K562 (cell line): ENCODE data around the gene REM1. TPM values are rescaled to one million over a fixed set of nuclear protein-coding genes. Genes with fewer than 3 reads are reported as not detected.

Experiments used
- BHLHE40 ChIP-seq: IDR thresholded peaks from 2 replicates; pipeline ENCODE4 v1.6.1; 2011; ENCODE audit warnings: low read length, improper control_type of control experiment
- C11orf30 ChIP-seq: fragments of 450-650 bp; IDR thresholded peaks from 2 replicates; pipeline ENCODE4 v1.6.1; 2016; ENCODE audit warnings: low read depth, mild to moderate bottlenecking
- CHD2 ChIP-seq: IDR thresholded peaks from 2 replicates; pipeline ENCODE4 v1.6.1; 2011; ENCODE audit warnings: low read depth, low read length
- DPF2 ChIP-seq: fragments of 450-650 bp; IDR thresholded peaks from 2 replicates; pipeline ENCODE4 v1.6.1; 2016
- ETV5 ChIP-seq: sonication (generic); formaldehyde crosslinking; IDR thresholded peaks from 2 replicates; pipeline ENCODE4 v1.4.0; 2020; ENCODE audit warnings: low read depth, mild to moderate bottlenecking, missing genetic modification reagents
- NONO ChIP-seq, 2 experiments: fragments of 200-400 bp in 1 of 2; fragments of 450-650 bp in 1 of 2; formaldehyde crosslinking in 1 of 2; IDR thresholded peaks; 2 replicates each; pipeline ENCODE4 v1.6.1; 2017; ENCODE audit warnings: low read depth in 2 of 2, mild to moderate bottlenecking in 2 of 2, moderate library complexity in 2 of 2, low read length in 1 of 2
- NUFIP1 ChIP-seq: fragments of 450-650 bp; IDR thresholded peaks from 2 replicates; pipeline ENCODE4 v1.6.1; 2018; ENCODE audit not compliant: partially characterized antibody
- STAG1 ChIP-seq: sonication (generic); formaldehyde crosslinking; IDR thresholded peaks from 2 replicates; pipeline ENCODE4 v1.5.0; 2020; ENCODE audit warnings: missing genetic modification reagents, borderline replicate concordance
- U2AF2 ChIP-seq: fragments of 200-400 bp; formaldehyde crosslinking; optimal IDR thresholded peaks from 2 replicates; pipeline ENCODE3; 2017; ENCODE audit warnings: low read depth, mild to moderate bottlenecking, low read length
- ZC3H11A ChIP-seq: IDR thresholded peaks from 2 replicates; pipeline ENCODE4 v1.6.1; 2012; ENCODE audit warnings: low read depth, low read length, improper control_type of control experiment
- ZC3H8 ChIP-seq: fragments of 450-650 bp; IDR thresholded peaks from 2 replicates; pipeline ENCODE4 v1.6.1; 2017
- ZNF175 ChIP-seq: fragments of 200-800 bp; sonication (Bioruptor generic); IDR thresholded peaks from 2 replicates; pipeline ENCODE4 v1.6.1; 2016; ENCODE audit warnings: low read depth, mild to moderate bottlenecking, missing genetic modification characterization, missing compliant biosample characterization
- ZNF551 ChIP-seq: fragments of 250-450 bp; sonication (Bioruptor Pico); IDR thresholded peaks from 2 replicates; pipeline ENCODE4 v1.5.0; 2021; ENCODE audit warnings: mild to moderate bottlenecking, moderate library complexity
- ZNF57 ChIP-seq: fragments of 450-650 bp; formaldehyde crosslinking; IDR thresholded peaks from 2 replicates; pipeline ENCODE4 v1.4.0; 2020; ENCODE audit warnings: mild to moderate bottlenecking, moderate library complexity
- polyA plus RNA-seq, 8 experiments: library from polyadenylated mRNA; depleted of rRNA in 4 of 8; stranded (reverse) in 5 of 8; unstranded in 3 of 8; fragments of >200 nt; fragmentation: Nextera tagmentation in 2 of 8; fragmentation: Illumina TruSeq in 1 of 8; extraction: Ambion mirVana in 2 of 8; extraction: Trizol in 1 of 8; gene quantifications; 2 replicates each; pipeline versions ENCODE4 v1.2.1 to v1.2.3, GENCODE V29; 2011 to 2014; ENCODE audit warnings: inconsistent platforms in 1 of 8, missing spikeins in 1 of 8
- total RNA-seq, 7 experiments: library from RNA; depleted of rRNA in 6 of 7; stranded (reverse); fragments of >200 nt in 6 of 7; fragmentation: Illumina TruSeq in 2 of 7; extraction: Trizol in 2 of 7; gene quantifications; 2 replicates each; pipeline versions ENCODE4 v1.2.1 to v1.2.3, GENCODE V29; 2011 to 2021; ENCODE audit warnings: low replicate concordance in 1 of 7
- TF ChIP-seq, protein P1 (sequence below): fragments of 450-650 bp; IDR thresholded peaks from 2 replicates; pipeline ENCODE4 v1.6.1; 2016; ENCODE audit warnings: low read depth
- TF ChIP-seq, protein P2 (sequence below): sonication (generic); formaldehyde crosslinking; IDR thresholded peaks from 2 replicates; pipeline ENCODE4 v1.9.0; 2022; ENCODE audit warnings: mild to moderate bottlenecking, missing genetic modification reagents
- TF ChIP-seq, protein P3 (sequence below): fragments of 200-800 bp; sonication (Bioruptor generic); IDR thresholded peaks from 2 replicates; pipeline ENCODE4 v1.6.1; 2017; ENCODE audit warnings: missing genetic modification characterization, missing compliant biosample characterization

Gene REM1
- total and polyA plus RNA-seq, 9 of the 15 experiments (the other 6 are each of a cell fraction or from before 2014, with no cell fraction given), result not detected

DNA sequence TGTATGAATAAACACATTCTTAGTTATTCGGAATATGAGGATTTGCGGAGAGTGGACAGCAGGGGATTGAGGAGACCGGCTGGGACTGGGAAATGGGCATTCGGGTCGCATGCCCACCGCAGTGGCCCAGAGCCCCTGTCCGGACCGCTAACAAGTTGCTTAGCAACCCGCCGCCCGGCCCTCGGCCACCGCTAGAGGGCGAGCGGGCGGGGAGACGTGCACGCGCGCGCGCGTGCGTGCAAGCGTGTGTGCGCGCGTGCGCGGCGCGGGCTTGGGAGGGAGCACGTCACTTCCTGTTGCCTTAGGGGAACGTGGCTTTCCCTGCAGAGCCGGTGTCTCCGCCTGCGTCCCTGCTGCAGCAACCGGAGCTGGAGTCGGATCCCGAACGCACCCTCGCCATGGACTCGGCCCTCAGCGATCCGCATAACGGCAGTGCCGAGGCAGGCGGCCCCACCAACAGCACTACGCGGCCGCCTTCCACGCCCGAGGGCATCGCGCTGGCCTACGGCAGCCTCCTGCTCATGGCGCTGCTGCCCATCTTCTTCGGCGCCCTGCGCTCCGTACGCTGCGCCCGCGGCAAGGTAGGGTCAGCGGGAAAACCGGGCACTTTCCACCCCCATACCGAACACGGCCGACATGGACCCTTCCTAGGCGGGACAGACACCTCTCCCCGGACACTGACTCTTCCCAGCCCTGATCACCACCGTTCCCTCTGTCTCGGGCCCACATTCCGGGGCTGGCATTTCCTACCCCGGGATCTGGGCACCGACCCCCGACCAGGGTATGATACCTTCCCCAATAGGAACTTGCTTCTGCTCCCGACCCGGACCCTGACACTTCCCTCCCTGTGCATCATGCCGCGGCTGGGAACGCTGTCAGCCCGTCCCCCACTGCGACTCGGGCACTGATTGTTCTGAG lies 39.3 kb downstream of the REM1 start, which contains the start of gene HM13 (continued):
- TF ChIP-seq U2AF2 (no peak), ZC3H8 (no peak), ETV5 (CRISPR knock-in tag) (peak; percentile 59), STAG1 (no peak), DPF2 (no peak), C11orf30 (peak; percentile 25; the same call in 1 of the 2 replicates), NUFIP1 (no peak), ZNF57 (no peak), NONO (IDR thresholded peaks at IDR 0.05; ENCODE audit: low read depth in 2 of 2, low read length in 1 of 2) (peak in 1 of 2 experiments; percentile 74; a peak in 1 of 4 replicates), BHLHE40 (peak; percentile 86), ZNF551 (CRISPR knock-in tag) (no peak), ZC3H11A (no peak), CHD2 (peak; percentile 23; the same call in 1 of the 2 replicates), ZNF175 (CRISPR knock-in tag) (peak; percentile 97)
- TF ChIP-seq, protein P1, sequence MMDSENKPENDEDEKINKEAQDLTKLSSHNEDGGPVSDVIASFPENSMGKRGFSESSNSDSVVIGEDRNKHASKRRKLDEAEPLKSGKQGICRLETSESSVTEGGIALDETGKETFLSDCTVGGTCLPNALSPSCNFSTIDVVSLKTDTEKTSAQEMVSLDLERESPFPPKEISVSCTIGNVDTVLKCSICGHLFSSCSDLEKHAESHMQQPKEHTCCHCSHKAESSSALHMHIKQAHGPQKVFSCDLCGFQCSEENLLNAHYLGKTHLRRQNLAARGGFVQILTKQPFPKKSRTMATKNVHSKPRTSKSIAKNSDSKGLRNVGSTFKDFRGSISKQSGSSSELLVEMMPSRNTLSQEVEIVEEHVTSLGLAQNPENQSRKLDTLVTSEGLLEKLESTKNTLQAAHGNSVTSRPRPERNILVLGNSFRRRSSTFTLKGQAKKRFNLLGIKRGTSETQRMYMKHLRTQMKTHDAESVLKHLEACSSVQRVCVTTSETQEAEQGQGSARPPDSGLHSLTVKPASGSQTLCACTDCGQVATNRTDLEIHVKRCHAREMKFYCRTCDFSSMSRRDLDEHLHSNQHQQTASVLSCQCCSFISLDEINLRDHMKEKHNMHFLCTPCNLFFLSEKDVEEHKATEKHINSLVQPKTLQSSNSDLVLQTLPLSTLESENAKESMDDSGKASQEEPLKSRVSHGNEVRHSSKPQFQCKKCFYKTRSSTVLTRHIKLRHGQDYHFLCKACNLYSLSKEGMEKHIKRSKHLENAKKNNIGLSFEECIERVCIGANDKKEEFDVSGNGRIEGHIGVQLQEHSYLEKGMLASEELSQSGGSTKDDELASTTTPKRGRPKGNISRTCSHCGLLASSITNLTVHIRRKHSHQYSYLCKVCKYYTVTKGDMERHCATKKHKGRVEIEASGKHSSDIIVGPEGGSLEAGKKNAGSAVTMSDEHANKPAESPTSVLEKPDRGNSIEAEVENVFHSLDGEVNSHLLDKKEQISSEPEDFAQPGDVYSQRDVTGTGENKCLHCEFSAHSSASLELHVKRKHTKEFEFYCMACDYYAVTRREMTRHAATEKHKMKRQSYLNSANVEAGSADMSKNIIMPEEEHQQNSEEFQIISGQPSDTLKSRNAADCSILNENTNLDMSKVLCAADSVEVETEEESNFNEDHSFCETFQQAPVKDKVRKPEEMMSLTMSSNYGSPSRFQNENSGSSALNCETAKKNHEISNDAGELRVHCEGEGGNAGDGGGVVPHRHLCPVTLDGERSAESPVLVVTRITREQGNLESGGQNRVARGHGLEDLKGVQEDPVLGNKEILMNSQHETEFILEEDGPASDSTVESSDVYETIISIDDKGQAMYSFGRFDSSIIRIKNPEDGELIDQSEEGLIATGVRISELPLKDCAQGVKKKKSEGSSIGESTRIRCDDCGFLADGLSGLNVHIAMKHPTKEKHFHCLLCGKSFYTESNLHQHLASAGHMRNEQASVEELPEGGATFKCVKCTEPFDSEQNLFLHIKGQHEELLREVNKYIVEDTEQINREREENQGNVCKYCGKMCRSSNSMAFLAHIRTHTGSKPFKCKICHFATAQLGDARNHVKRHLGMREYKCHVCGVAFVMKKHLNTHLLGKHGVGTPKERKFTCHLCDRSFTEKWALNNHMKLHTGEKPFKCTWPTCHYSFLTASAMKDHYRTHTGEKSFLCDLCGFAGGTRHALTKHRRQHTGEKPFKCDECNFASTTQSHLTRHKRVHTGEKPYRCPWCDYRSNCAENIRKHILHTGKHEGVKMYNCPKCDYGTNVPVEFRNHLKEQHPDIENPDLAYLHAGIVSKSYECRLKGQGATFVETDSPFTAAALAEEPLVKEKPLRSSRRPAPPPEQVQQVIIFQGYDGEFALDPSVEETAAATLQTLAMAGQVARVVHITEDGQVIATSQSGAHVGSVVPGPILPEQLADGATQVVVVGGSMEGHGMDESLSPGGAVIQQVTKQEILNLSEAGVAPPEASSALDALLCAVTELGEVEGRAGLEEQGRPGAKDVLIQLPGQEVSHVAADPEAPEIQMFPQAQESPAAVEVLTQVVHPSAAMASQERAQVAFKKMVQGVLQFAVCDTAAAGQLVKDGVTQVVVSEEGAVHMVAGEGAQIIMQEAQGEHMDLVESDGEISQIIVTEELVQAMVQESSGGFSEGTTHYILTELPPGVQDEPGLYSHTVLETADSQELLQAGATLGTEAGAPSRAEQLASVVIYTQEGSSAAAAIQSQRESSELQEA, result no peak
- TF ChIP-seq, protein P2, sequence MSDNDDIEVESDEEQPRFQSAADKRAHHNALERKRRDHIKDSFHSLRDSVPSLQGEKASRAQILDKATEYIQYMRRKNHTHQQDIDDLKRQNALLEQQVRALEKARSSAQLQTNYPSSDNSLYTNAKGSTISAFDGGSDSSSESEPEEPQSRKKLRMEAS (CRISPR knock-in tag), result peak; percentile 85
- TF ChIP-seq, protein P3, sequence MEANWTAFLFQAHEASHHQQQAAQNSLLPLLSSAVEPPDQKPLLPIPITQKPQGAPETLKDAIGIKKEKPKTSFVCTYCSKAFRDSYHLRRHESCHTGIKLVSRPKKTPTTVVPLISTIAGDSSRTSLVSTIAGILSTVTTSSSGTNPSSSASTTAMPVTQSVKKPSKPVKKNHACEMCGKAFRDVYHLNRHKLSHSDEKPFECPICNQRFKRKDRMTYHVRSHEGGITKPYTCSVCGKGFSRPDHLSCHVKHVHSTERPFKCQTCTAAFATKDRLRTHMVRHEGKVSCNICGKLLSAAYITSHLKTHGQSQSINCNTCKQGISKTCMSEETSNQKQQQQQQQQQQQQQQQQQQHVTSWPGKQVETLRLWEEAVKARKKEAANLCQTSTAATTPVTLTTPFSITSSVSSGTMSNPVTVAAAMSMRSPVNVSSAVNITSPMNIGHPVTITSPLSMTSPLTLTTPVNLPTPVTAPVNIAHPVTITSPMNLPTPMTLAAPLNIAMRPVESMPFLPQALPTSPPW (CRISPR knock-in tag), result peak; percentile 79
